ENCODE results near the gene CSTPP1. TPM values are rescaled to one million over a fixed set of nuclear protein-coding genes. Genes with fewer than 3 reads are reported as not detected.

CSTPP1 gene
- total and polyA plus RNA-seq, 2 of the 8 experiments (the other 6 are each of a cell fraction or from before 2014, with no cell fraction given) = 24.2 to 28.7 TPM

GRCh38 chr11:47093541-47093940 is 157.0 kb downstream of the CSTPP1 start:
- no peak for FAIRE-seq

More at GRCh38 chr11:47093541-47093940, 157.0 kb downstream of the CSTPP1 start:
- Histone ChIP-seq H3K79me2 (ENCODE audit: control insufficient read depth in 1 of 2, insufficient read depth in 2 of 2, low read length in 2 of 2) (no peaks in the 10 kb centered on the region), H3K4ac (replicated peaks; ENCODE audit: insufficient read length, low read depth, low read length) (no peak overlapping the region), H3K27me3 (replicated peaks in 1 of 4; ENCODE audit: control insufficient read depth in 3 of 4, extremely low read depth in 1 of 4, insufficient read depth in 3 of 4, low read length in 3 of 4) (no peaks in the 10 kb centered on the region), H3K9ac (replicated peaks in 1 of 4; ENCODE audit: extremely low read depth in 1 of 4, low read depth in 3 of 4, low read length in 3 of 4) (no peak overlapping the region), H2AFZ (ENCODE audit: low read length) (no peak overlapping the region), H3K79me1 (ENCODE audit: low read depth, low read length) (no peaks in the 10 kb centered on the region), H3K23me2 (ENCODE audit: low read depth, low read length) (no peaks in the 10 kb centered on the region), H2BK15ac (ENCODE audit: low read length) (no peak overlapping the region), H3K18ac (ENCODE audit: extremely low read depth, low read length) (no peak overlapping the region), H3K23ac (ENCODE audit: insufficient read length) (no peak overlapping the region), H2BK20ac (ENCODE audit: low read length) (no peak overlapping the region), H3K56ac (replicated peaks; ENCODE audit: insufficient read length, low read depth, low read length) (no peak overlapping the region), H4K8ac (ENCODE audit: extremely low read depth, insufficient read depth, low read length) (no peak overlapping the region), H4K20me1 (replicated peaks in 1 of 2; ENCODE audit: control insufficient read depth in 1 of 2, insufficient read depth in 2 of 2, low read length in 2 of 2) (no peaks in the 10 kb centered on the region), H4K91ac (replicated peaks; ENCODE audit: insufficient read length, low read length) (no peak overlapping the region), H2BK12ac (ENCODE audit: low read depth, low read length) (no peak overlapping the region), H3K4me1 (replicated peaks in 1 of 4; ENCODE audit: control insufficient read depth in 3 of 4, insufficient read depth in 4 of 4, low read length in 3 of 4) (no peaks in the 10 kb centered on the region), H2BK120ac (replicated peaks; ENCODE audit: low read depth, low read length) (no peak overlapping the region), H2BK5ac (ENCODE audit: low read depth, low read length) (no peak overlapping the region), H3K4me2 (ENCODE audit: insufficient read depth in 1 of 2, low read depth in 2 of 2, low read length in 2 of 2) (no peak overlapping the region), H3K14ac (ENCODE audit: insufficient read length) (no peak overlapping the region), H3K27ac (ENCODE audit: low read depth, low read length) (no peak overlapping the region), H3K9me3 (ENCODE audit: insufficient read depth in 2 of 2, low read depth in 1 of 2, low read length in 1 of 2) (peaks cover 0 to 2% of the 10 kb centered on the region in 2 experiments; a peak in 1 of 4 replicates), H2AK5ac (ENCODE audit: low read depth, low read length) (no peak overlapping the region), H4K5ac (ENCODE audit: insufficient read length, low read depth, low read length) (no peak overlapping the region), H3K36me3 (ENCODE audit: control insufficient read depth in 2 of 4, insufficient read depth in 4 of 4, low read length in 3 of 4) (no peaks in the 10 kb centered on the region), H3K4me3 (ENCODE audit: extremely low read depth in 1 of 4, insufficient read depth in 2 of 4, low read depth in 3 of 4, low read length in 4 of 4) (no peak overlapping the region)
- DNase-seq (ENCODE audit: low read depth in 1 of 2, low spot score in 2 of 2) = no peak
- CTCF ChIA-PET (ENCODE audit: partially characterized antibody) = interaction anchor here (1.3 to 2.4 kb wide), 2 partner anchors 12 to 59 kb away, joined by 5 to 8 read pairs; no protein-coding TSS in a partner anchor
- 74% methylated on average over 2 of the region's 2 CpGs; no CpG with 5 or more reads in 1 of the 2 experiments for WGBS, 2 experiments (ENCODE audit: extremely low coverage in 1 of 2, insufficient coverage in 1 of 2, insufficient read length in 1 of 2, insufficient replicate concordance in 2 of 2, low coverage in 1 of 2, low lambda C conversion rate in 2 of 2, missing lambda C conversion rate in 1 of 2)
- POLR2A ChIA-PET (ENCODE audit: partially characterized antibody) = no interaction called here
